Small intestine (tissue), 16 donors: ENCODE data around the gene RPL13A. TPM values are rescaled to one million over a fixed set of nuclear protein-coding genes. Genes with fewer than 3 reads are reported as not detected.

ENCODE experiments used
- DNase-seq, 2 donors: peaks; one replicate each; pipeline versions ENCODE4 v3.0.0 to v3.0.0-alpha.2; 2013
- FAIRE-seq: peaks from 2 replicates; lab custom pipeline; 2012; peaks lifted over from hg19 to GRCh38; lab: Jason Lieb, UNC
- H3K27ac ChIP-seq, 3 donors: one replicate each; pipeline ENCODE4 v1.5.1; 2013; ENCODE audit warnings: low read length in 2 of 3, mild to moderate bottlenecking in 2 of 3, control low read depth in 1 of 3, inconsistent platforms in 1 of 3, low read depth in 1 of 3, moderate library complexity in 1 of 3
- H3K27me3 ChIP-seq, 3 donors: one replicate each; pipeline ENCODE4 v1.6.1; 2013; ENCODE audit warnings: low read length in 3 of 3, inconsistent platforms in 1 of 3; ENCODE audit not compliant: control insufficient read depth in 3 of 3, insufficient read depth in 3 of 3
- H3K36me3 ChIP-seq, 3 donors: one replicate each; pipeline ENCODE4 v1.6.1; 2013; ENCODE audit warnings: low read length in 3 of 3, inconsistent platforms in 1 of 3, low read depth in 1 of 3, mild to moderate bottlenecking in 1 of 3, moderate library complexity in 1 of 3; ENCODE audit not compliant: control insufficient read depth in 3 of 3, insufficient read depth in 2 of 3
- H3K4me1 ChIP-seq, 3 donors: one replicate each; pipeline ENCODE4 v1.6.1; 2013; ENCODE audit warnings: low read length in 2 of 3, inconsistent platforms in 1 of 3, low read depth in 1 of 3, mild to moderate bottlenecking in 1 of 3, moderate library complexity in 1 of 3; ENCODE audit not compliant: control insufficient read depth in 3 of 3, insufficient read depth in 2 of 3
- H3K4me3 ChIP-seq, 3 donors: one replicate each; pipeline ENCODE4 v1.5.1; 2013; ENCODE audit warnings: low read length in 3 of 3, control low read depth in 1 of 3, inconsistent platforms in 1 of 3, low read depth in 1 of 3, mild to moderate bottlenecking in 1 of 3, moderate library complexity in 1 of 3
- H3K9me3 ChIP-seq, 2 donors: one replicate each; pipeline ENCODE4 v1.6.1; 2013; ENCODE audit warnings: low read depth in 1 of 2, low read length in 1 of 2; ENCODE audit not compliant: control insufficient read depth in 2 of 2, insufficient read depth in 1 of 2
- WGBS, 3 donors: extraction: QIAGEN DNeasy Blood & Tissue Kit; methylation state at CpG; one replicate each; pipeline ENCODE4 v1.1.7; 2013; 5-methylcytosine and 5-hydroxymethylcytosine counted together
- long read RNA-seq, 10 donors: transcript quantifications; one replicate each; lab custom pipeline, GENCODE V29; 2026
- polyA plus RNA-seq, 4 donors: library from polyadenylated mRNA; stranded (reverse) in 3 of 4; unstranded in 1 of 4; fragments of 200-250 nt in 3 of 4; fragments of 120-200 nt in 1 of 4; gene quantifications; one replicate each; pipeline versions ENCODE4 v1.2.1 to v1.2.3, GENCODE V29; 2013
- donor health status: healthy with polysubstance abuse.
- donor health status: control.
- donor health status: control.
- donor health status: Bipolar disorder and iron deficiency.
- donor health status: healthy.

The RPL13A gene
- 1,000 to 10,000 TPM; 2,350 to 5,026 (median 3,831) TPM for polyA plus RNA-seq
- long read RNA-seq, donor 1, transcript RPL13A-209 (7 exons, 850 nt), result minor isoform, 5 of 5,166 reads
- long read RNA-seq, donor 1, transcript RPL13A-214 (8 exons, 1,122 nt), result minor isoform, 77 of 5,166 reads
- long read RNA-seq, donor 1, transcript RPL13A-201 (8 exons, 1,181 nt), result major isoform, 2,389 of 5,166 reads
- long read RNA-seq, donor 1, transcript RPL13A-204 (5 exons, 728 nt), result minor isoform, 68 of 5,166 reads
- long read RNA-seq, donor 1, partial matches to known transcripts, result 2,503 of 5,166 reads
- long read RNA-seq, donor 1, other reads (novel, unspliced or antisense), result 122 of 5,166 reads
- long read RNA-seq, donor 2, transcript RPL13A-201 (8 exons, 1,181 nt), result major isoform, 578 of 817 reads
- long read RNA-seq, donor 2, transcript RPL13A-214 (8 exons, 1,122 nt), result minor isoform, 11 of 817 reads
- long read RNA-seq, donor 2, transcript RPL13A-204 (5 exons, 728 nt), result minor isoform, 15 of 817 reads
- long read RNA-seq, donor 2, partial matches to known transcripts, result 195 of 817 reads
- long read RNA-seq, donor 2, other reads (novel, unspliced or antisense), result 17 of 817 reads
- long read RNA-seq, donor 3, transcript RPL13A-214 (8 exons, 1,122 nt), result minor isoform, 21 of 1,480 reads
- long read RNA-seq, donor 3, transcript RPL13A-201 (8 exons, 1,181 nt), result major isoform, 590 of 1,480 reads
- long read RNA-seq, donor 3, transcript RPL13A-204 (5 exons, 728 nt), result minor isoform, 32 of 1,480 reads
- long read RNA-seq, donor 3, partial matches to known transcripts, result 822 of 1,480 reads
- long read RNA-seq, donor 3, other reads (novel, unspliced or antisense), result 15 of 1,480 reads
- long read RNA-seq, donor 4, transcript RPL13A-201 (8 exons, 1,181 nt), result major isoform, 19 of 26 reads
- long read RNA-seq, donor 4, partial matches to known transcripts, result 5 of 26 reads
- long read RNA-seq, donor 4, other reads (novel, unspliced or antisense), result 0 of 26 reads
- long read RNA-seq, donor 5, transcript RPL13A-201 (8 exons, 1,181 nt), result major isoform, 271 of 646 reads
- long read RNA-seq, donor 5, transcript RPL13A-214 (8 exons, 1,122 nt), result minor isoform, 9 of 646 reads
- long read RNA-seq, donor 5, partial matches to known transcripts, result 353 of 646 reads
- long read RNA-seq, donor 5, other reads (novel, unspliced or antisense), result 11 of 646 reads
- long read RNA-seq, donor 6, transcript RPL13A-214 (8 exons, 1,122 nt), result minor isoform, 38 of 1,234 reads
- long read RNA-seq, donor 6, transcript RPL13A-204 (5 exons, 728 nt), result minor isoform, 23 of 1,234 reads
- long read RNA-seq, donor 6, transcript RPL13A-201 (8 exons, 1,181 nt), result major isoform, 759 of 1,234 reads
- long read RNA-seq, donor 6, partial matches to known transcripts, result 372 of 1,234 reads
- long read RNA-seq, donor 6, other reads (novel, unspliced or antisense), result 38 of 1,234 reads
- long read RNA-seq, donor 7, transcript RPL13A-204 (5 exons, 728 nt), result minor isoform, 24 of 1,769 reads
- long read RNA-seq, donor 7, transcript RPL13A-201 (8 exons, 1,181 nt), result major isoform, 1,132 of 1,769 reads
- long read RNA-seq, donor 7, transcript RPL13A-214 (8 exons, 1,122 nt), result minor isoform, 21 of 1,769 reads
- long read RNA-seq, donor 7, partial matches to known transcripts, result 548 of 1,769 reads
- long read RNA-seq, donor 7, other reads (novel, unspliced or antisense), result 42 of 1,769 reads
- long read RNA-seq, donor 8, transcript RPL13A-201 (8 exons, 1,181 nt), result major isoform, 152 of 223 reads
- long read RNA-seq, donor 8, partial matches to known transcripts, result 67 of 223 reads
- long read RNA-seq, donor 8, other reads (novel, unspliced or antisense), result 0 of 223 reads
- long read RNA-seq, donor 9, transcript RPL13A-201 (8 exons, 1,181 nt), result major isoform, 210 of 293 reads
- long read RNA-seq, donor 9, transcript RPL13A-204 (5 exons, 728 nt), result minor isoform, 5 of 293 reads
- long read RNA-seq, donor 9, partial matches to known transcripts, result 73 of 293 reads
- long read RNA-seq, donor 9, other reads (novel, unspliced or antisense), result 0 of 293 reads
- long read RNA-seq, donor 10, transcript RPL13A-214 (8 exons, 1,122 nt), result minor isoform, 39 of 1,784 reads
- long read RNA-seq, donor 10, transcript RPL13A-204 (5 exons, 728 nt), result minor isoform, 35 of 1,784 reads
- long read RNA-seq, donor 10, transcript RPL13A-201 (8 exons, 1,181 nt), result major isoform, 855 of 1,784 reads
- long read RNA-seq, donor 10, partial matches to known transcripts, result 829 of 1,784 reads
- long read RNA-seq, donor 10, other reads (novel, unspliced or antisense), result 25 of 1,784 reads

- H3K9me3 ChIP-seq, result no peaks in the 10 kb centered on the region
- peak; percentile 100 for DNase-seq
- peaks cover 0 to 39% (median 0%) of the 10 kb centered on the region in 3 donors for H3K4me1 ChIP-seq
- peak within 1 kb of the TSS; percentile 73 to 98 (median 89) for H3K27ac ChIP-seq
- FAIRE-seq, result no peak
- H3K36me3 ChIP-seq, result peaks cover 12 to 58% (median 14%) of the 10 kb centered on the region in 3 donors
- no peaks in the 10 kb centered on the region for H3K27me3 ChIP-seq
- WGBS, 3 donors, result 0% methylated on average over 56 to 57 of the region's 57 CpGs
- peak within 1 kb of the TSS; percentile 86 to 98 (median 91) for H3K4me3 ChIP-seq
These were observed at the start of gene RPL13A for GRCh38 chr19:49487277-49488045. Gene RPL13A (plus strand): TSS chr19:49487608. CDS start chr19:49487630, 22 bp downstream.

- FAIRE-seq (no peak), DNase-seq (no peak)
- no peaks in the 10 kb centered on the region for H3K36me3 ChIP-seq
- H3K4me3 ChIP-seq, result no peak overlapping the region
- H3K4me1 ChIP-seq, result no peaks in the 10 kb centered on the region
- H3K27ac ChIP-seq, result no peak overlapping the region
- H3K9me3 ChIP-seq, result no peaks in the 10 kb centered on the region
- WGBS, 3 donors, result 12 to 19% (median 14%) methylated on average over 6 of the region's 6 CpGs
- peaks cover 3 to 98% (median 51%) of the 10 kb centered on the region in 3 donors for H3K27me3 ChIP-seq
These were observed 49.1 kb upstream of the RPL13A start for GRCh38 chr19:49438261-49438660.

GRCh38 chr19:49439836-49440235 is 47.6 kb upstream of the RPL13A start:
- 31 to 51% (median 38%) methylated on average over 6 of the region's 6 CpGs for WGBS, 3 donors
- FAIRE-seq (no peak), DNase-seq (no peak)
- H3K9me3 ChIP-seq, result no peaks in the 10 kb centered on the region
- H3K36me3 ChIP-seq, result no peaks in the 10 kb centered on the region
- no peaks in the 10 kb centered on the region for H3K4me1 ChIP-seq
- no peak overlapping the region for H3K4me3 ChIP-seq
- H3K27me3 ChIP-seq, result peaks cover 3 to 83% (median 46%) of the 10 kb centered on the region in 3 donors
- no peak overlapping the region for H3K27ac ChIP-seq

- Histone ChIP-seq H3K4me1 (no peaks in the 10 kb centered on the region), H3K27ac (no peak overlapping the region), H3K36me3 (no peaks in the 10 kb centered on the region), H3K27me3 (peaks cover 3 to 75% (median 38%) of the 10 kb centered on the region in 3 donors), H3K9me3 (no peaks in the 10 kb centered on the region), H3K4me3 (no peak overlapping the region)
- DNase-seq (no peak), FAIRE-seq (no peak)
- 26 to 29% (median 29%) methylated on average over 19 of the region's 19 CpGs for WGBS, 3 donors
These were observed 46.8 kb upstream of the RPL13A start for GRCh38 chr19:49440439-49441209.

- FAIRE-seq (no peak), DNase-seq (no peak)
- WGBS, 3 donors, result 4 to 9% (median 7%) methylated on average over 27 to 56 of the region's 56 CpGs
- Histone ChIP-seq H3K4me1 (no peaks in the 10 kb centered on the region), H3K9me3 (no peaks in the 10 kb centered on the region), H3K27me3 (peaks cover 3 to 68% (median 33%) of the 10 kb centered on the region in 3 donors), H3K4me3 (peak within 1 kb of the TSS in 1 of 3 donors; percentile 31), H3K36me3 (peaks cover 0 to 5% (median 0%) of the 10 kb centered on the region in 3 donors), H3K27ac (no peak within 1 kb of the TSS)
These were observed 46.0 kb upstream of the RPL13A start, which contains the start of gene SLC17A7 for GRCh38 chr19:49441210-49441959. Gene SLC17A7 (minus strand): TSS chr19:49441527. CDS start chr19:49441379, 148 bp downstream.
